GM15510 (cell line): ENCODE results near the gene DLEC1.

Source experiments
- POLR2A ChIP-seq: IDR thresholded peaks from 3 replicates; pipeline ENCODE4 v1.6.1; 2011; ENCODE audit warnings: borderline replicate concordance; ENCODE audit not compliant: insufficient read length; ENCODE audit errors: extremely low read depth

Gene DLEC1

DNA sequence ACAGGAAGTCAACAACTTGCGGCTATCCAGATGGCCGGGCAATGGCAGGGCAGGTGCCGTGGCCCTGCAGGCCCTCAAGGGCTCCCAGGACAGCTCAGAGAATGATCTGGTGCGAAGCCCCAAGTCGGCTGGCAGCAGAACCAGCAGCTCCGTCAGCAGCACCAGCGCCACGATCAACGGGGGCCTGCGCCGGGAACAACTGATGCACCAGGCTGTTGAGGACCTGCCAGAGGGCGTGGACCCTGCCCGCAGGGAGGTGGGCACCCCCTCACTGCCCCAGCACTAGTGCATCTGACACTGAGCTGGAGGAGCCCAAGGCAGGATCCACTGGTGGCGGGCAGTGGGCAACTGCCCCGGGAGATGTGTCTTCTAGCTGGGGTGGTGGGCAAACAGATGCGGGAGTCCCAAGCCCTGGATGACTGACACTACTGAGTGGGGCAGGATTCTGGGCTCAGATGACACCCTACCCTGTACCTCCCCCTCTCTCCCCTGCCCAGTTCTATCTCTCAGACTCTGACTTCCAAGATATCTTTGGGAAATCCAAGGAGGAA, 32.5 kb upstream of the DLEC1 start:
- TF ChIP-seq POLR2A: no peak

DNA sequence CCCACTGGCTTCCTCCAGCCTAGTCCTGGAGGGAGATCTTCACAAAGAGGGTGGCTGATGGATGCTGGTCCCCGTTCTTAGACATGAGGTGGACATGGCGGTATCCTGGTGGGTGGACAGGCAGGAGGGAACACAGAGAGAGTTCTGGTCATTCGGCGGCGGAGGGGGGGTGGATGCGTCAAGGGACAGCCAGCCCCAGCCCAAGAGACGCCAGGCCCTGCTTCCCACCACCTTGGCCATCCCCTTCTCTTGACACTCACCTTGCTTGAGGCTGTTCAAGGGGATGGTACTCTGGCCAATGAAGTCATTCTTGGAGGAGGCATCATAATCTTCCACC, 31.3 kb upstream of the DLEC1 start:
- no peak for TF ChIP-seq POLR2A

DNA sequence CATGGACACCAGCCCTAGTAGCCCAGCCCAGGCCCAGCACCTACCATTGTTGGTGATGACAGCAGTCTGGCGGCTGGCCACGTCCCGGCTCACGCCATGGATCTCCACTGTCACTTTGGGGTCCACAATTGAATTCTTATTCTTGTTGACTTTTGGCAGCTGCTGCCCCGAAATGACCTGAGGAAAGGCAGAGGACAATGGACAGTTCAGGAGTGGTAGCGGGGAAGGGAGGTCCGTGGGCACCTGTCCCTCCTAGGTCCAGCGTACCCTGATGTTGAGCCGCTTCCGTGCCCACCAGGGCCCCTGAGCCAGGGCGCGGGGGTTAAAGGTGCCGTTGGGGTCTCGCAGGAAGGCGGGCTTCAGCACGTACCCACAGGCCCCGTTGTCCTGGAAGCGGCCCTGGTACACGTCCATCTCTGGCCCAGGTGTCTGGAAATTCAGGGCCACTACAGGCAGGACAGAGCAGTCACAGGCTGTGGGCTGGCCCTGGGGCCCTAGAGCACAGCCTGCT, 30.8 kb upstream of the DLEC1 start:
- TF ChIP-seq POLR2A: no peak

DNA sequence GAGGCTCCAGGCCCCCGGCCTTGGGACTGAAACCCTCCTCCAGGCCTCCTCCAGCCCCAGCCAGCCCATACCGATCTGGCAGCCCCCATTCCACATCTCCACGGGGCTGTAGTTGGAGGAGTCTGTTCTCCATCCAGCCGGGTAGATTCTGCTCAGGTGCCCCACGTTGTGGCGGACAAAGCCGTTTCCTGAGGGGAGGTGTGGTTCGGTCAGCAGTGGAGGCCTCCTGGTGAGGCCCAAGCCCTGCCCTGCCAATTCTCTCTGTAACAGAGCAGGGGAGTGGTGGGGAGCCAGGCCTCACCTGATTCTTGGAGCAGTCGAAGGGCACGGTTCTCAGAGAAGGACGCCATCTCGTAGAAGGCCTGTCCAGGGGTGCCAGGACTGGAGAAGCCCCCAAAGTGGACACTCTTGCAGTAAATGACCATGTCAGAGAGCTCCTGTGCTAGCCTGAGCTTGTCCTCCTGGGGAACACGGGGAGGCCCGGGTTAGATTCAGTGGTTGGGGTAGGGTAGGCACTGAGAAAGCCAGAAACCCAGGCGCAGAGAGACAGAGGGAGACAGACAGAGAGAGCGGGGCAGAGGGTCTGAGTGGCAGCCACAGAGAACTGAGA, 29.9 kb upstream of the DLEC1 start:
- no peak for TF ChIP-seq POLR2A

DNA sequence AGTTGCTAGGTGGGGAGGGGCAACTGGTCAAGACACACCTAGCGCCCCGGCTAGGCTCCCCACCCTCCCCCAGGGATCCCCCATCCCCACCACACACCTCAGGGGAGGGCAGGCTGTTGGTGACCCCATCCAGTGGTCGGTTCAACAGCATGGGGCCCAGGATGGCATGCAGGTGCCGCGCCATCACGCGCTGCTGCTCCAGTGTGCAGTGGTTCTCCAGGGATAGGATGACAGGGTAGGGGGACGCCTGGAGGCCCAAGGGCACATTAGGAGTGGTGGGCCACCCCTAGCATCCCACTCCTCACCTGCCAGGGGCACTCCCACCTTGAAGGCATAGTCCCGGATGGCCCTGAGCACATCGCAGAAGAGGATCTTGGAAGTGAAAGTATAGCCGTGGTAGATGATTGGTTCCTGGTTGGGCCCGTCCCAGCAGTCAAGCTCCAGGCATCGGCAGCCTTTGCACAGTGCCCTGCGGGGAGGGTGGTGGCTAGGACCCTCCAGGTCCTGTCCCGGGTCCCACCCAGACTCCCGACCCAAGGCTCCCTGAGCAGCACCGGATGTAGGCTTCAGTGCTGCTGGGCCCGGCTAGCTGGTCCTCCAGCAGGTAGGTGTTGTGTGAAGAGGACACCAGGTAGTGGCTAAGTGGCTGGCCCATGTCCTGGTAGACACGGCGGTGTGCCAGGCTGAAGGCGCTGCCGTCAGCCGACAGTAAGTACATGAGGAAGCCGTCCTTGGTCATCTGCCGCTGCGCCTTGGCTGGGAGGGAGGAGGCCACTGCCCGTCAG, 29.0 kb upstream of the DLEC1 start:
- TF ChIP-seq POLR2A: no peak

DNA sequence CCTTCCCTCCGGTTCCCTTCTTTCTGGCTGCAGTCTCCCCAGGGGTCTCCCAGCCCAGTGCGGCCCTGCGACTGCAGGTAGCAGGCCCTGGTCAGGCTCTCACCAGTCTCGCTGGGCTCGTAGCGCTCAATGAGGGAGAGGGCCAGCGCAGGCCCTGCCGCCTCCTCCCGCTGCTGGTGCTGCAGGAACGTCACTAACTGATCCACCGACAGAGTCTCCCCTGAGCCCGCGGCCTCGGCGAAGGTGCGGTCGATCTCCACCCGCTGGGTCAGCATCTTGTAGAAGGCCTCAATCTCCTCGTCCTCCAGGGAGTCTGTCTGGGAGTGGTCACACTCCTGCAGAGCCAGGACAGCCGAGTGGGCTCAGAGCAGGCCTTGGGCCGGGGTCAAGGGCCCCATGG, 27.9 kb upstream of the DLEC1 start:
- no peak for TF ChIP-seq POLR2A

DNA sequence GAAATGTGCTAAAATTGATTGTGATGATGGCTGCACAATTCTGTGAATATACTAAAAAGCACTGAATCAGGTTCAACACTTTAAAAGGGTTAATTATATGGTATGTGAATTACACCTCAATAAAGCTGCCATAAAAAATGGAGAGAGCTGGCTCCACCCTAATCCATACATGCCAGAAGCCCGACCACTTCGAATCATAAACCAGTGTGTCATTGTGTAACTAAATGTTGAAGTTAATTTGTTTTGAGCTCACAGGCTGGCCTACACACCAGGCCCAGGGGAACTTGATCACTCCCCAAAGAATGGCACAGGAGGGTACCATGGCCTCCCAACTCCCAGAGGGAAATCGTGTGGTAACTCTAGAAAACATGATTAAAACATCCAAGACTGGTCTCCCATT, 23.5 kb upstream of the DLEC1 start:
- no peak for TF ChIP-seq POLR2A

DNA sequence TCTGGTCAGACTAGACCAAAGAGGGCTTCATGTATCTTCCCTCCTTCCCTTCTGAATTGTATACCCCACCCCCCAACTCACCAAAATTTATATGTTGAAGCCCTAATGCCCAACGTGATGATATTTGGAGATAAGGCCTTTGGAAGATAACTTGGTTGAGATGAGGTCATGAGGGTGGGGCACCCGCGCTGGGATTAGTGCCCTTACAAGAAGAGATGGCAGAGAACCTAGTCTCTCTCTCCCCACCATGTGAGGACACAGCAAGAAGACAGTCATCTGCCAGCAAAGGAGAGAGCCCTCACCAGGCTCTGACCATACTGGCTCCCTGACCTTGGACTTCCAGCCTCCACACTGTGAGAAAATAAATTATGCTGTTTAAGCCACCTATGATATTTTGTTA, 23.0 kb upstream of the DLEC1 start:
- no peak for TF ChIP-seq POLR2A

DNA sequence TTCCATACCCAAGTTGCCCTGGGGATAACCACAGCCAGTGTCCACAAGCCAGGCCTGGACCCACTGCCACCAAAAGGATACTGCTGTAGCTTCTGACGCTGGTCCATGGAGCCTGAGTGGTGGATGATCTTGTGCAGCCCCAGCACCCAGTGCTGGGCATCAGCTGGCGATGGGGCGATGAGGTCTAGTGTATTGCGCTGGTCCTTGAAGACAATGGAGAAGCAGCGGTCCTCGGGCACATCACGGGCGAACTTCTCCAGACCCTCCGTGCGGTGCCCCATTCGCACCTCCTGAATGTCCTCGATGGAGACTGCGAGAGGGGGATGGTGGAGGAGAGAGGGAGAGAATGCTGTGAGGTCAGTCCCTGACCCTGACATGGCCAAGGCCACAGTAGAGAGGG, 22.6 kb upstream of the DLEC1 start:
- no peak for TF ChIP-seq POLR2A

DNA sequence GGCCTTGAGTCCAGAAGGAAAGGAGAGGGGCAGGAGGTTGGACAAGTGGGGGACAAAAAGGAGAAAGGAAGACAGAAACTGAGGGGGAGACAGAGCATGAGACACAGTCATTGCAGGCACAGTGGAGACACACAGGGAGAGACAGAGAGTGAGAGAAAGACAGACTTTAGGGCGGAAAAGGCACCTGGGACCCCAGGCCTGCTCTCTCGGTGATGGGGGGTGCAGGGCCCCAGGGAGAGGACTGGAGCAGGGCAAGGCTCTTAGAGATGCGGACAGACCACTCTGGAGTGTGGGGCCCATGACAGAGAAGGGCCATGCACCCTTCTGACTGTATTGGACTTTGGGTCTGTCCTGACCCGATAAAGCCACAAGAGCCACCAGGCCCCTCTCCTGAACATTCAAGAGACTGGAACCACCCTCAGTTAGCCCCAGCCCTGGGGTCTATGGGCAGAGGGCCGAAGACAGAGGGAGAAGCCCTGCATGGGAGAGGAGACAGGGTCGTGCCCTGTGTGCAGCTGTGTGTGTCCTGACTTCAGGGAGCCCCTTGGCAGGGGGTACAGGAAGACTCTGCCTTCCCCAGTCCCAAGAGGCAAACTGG, 22.1 kb upstream of the DLEC1 start:
- no peak for TF ChIP-seq POLR2A

DNA sequence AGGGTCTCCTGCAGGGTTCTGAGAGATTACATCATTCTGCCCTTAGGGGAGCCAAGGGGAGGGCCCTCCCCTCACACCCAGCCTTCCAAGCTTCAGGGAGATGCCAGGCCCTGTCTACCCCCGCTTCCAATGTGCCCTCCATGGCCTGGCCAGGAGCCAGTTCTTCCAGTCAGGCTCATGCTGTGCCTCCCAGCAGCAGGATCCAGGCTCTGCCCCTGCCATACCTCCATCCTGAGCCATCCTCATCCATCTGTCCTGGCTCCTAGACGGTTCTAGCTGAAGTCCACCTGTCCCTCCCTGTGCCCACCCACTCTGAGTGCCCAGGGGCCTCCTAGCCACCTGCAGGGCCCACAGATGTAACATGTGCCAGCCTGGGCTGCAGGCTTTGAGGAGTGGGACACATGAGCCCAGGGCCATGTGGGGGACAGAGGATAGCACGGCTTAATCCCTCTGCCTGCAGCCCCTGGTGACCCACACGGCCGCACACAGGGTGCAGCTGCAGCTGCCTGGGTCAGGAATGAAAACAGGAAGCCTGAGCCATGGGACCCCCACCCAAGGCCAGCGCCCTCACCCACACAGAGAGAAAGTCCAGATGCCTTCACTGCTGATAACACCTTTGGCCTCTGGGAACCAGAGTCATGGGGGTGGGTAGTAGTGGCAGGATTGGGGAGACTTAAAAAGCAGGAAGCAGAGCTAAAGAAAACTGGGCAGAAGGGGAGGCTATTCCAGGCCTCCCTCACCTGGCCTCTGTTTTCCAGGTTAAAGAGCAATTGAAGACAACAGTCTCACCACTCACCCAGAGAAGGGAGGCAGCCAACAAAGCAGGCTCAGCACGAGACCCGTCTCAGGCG, 21.3 kb upstream of the DLEC1 start:
- no peak for TF ChIP-seq POLR2A

DNA sequence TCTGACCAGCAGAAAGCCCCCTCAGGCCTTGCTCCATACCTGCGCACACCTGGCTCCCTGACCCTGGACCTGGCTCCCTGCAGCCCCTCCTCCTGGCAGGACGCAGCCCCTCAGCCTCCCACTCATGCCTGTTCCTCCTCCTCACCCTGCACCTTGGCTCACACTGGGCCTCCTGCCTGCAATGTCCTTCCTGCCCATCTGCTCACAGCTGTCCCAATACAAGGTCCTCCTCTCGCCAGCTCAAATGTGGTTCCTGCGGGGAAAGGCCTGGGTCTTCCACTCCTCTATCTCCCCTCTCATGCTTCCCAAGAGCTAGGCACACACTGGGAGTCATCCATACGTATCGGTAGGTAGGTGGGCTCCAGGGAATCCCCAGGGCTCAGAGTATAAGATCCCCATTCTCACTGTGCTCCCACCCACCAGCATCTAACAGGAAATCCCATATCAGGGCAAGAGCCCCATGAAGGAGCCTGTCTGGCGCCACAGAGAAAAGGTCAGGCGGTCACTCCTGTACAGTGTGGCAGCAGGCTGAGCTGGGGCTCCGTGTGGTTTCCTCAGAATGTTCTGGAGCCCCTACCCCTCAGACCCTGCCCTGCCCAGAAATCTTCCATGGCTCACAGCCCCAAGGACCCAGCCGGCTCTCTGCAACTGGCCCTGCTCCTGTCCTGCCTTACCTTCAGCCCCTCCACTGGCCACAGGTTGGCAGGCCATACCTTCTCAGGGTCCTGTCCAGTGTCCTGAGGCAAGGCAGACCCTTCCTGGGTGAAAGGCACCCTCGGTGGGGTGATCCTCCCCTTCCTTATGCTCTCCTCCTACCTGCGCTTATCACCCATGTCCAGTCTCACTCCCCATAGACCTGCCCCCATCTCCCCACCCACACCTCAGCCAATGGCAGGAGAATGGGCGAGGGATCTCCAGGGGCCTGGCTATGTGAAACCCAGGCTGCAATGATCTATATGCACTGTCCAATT, 20.4 kb upstream of the DLEC1 start:
- TF ChIP-seq POLR2A: no peak

DNA sequence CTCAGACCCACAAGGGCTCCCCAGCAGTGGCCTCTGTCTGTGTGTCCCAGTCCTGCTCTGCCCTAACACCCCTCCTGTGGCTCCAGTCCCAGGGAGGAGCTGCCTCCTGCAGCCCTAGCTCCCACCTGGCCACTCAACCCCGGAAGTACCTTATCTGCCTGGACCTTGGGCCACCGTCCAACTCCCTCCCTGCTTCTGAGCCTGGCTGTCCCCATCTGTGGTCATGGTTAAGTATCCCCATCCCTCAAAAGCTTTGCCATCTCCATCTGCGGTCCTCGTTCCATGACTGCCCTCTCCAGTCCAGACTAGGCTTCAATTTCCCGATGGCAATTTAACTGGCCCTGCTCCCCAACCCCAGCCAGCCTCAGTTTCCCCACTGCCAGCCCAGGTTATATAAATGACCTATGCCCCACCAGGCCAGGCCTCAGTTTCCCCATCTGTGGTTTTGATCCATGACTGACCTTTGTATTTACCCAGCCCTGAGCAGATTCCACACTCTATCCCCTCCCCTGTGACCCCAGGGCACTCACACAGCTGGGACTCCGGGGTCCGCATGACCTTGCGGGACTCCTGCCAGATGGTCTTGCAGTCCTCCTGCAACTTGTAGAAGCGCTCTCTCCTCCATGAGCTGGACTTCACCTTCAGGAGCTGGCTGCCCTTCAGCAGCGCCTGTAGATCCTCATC, 19.2 kb upstream of the DLEC1 start:
- TF ChIP-seq POLR2A: no peak
